SK-N-SH (cell line): ENCODE measurements around the gene UGT1A7. TPM values are rescaled to one million over a fixed set of nuclear protein-coding genes. Genes with fewer than 3 reads are reported as not detected.

Experiments used
- CTCF ChIA-PET: fragments of 300-600, 350-600 bp; formaldehyde crosslinking; extraction: SDS; loops from one replicate; lab custom pipeline; 2021; lab: Yijun Ruan, JAX
- POLR2A ChIA-PET: fragments of 350-600 bp; sonication (Branson Sonifier 250); formaldehyde crosslinking; extraction: SDS; loops from one replicate; lab custom pipeline; 2020; ENCODE audit warnings: antibody characterized with exemption, inconsistent platforms; lab: Yijun Ruan, JAX
- DNase-seq: peaks from one replicate; pipeline ENCODE4 v3.0.0; 2012
- H2AFZ ChIP-seq: fragments of 200-600 bp; sonication (generic); 2 replicates; pipeline ENCODE4 v1.8.1; 2016; ENCODE audit warnings: antibody characterized with exemption, mild to moderate bottlenecking, low read depth
- H3F3A ChIP-seq: fragments of 200-600 bp; sonication (generic); replicated peaks from 2 replicates; pipeline ENCODE3; 2016; ENCODE audit warnings: antibody characterized with exemption, mild to moderate bottlenecking; ENCODE audit not compliant: insufficient read depth
- H3K27ac ChIP-seq, 2 experiments: fragments of 200-500 bp in 1 of 2; fragments of 200-600 bp in 1 of 2; sonication (Bioruptor generic) in 1 of 2; sonication (generic), shearing (Covaris generic) in 1 of 2; 2 replicates each; pipeline versions ENCODE4 v1.5.1 to v1.6.1; 2014 to 2016; ENCODE audit warnings: low read depth in 2 of 2, inconsistent platforms in 1 of 2, low read length in 1 of 2, mild to moderate bottlenecking in 1 of 2, mixed read lengths in 1 of 2
- H3K27me3 ChIP-seq: fragments of 200-600 bp; sonication (generic), shearing (Covaris generic); 2 replicates; pipeline ENCODE4 v1.6.1; 2016; ENCODE audit warnings: mixed run types; ENCODE audit not compliant: insufficient read depth
- H3K36me3 ChIP-seq, 2 experiments: fragments of 200-500 bp in 1 of 2; fragments of 200-600 bp in 1 of 2; sonication (Bioruptor generic) in 1 of 2; sonication (generic) in 1 of 2; replicated peaks in 1 of 2; 2 replicates each; pipeline versions ENCODE3 to v1.5.1; 2014 to 2016; ENCODE audit warnings: low read length in 1 of 2, mild to moderate bottlenecking in 1 of 2; ENCODE audit not compliant: insufficient read depth in 2 of 2, control insufficient read depth in 1 of 2
- H3K4me1 ChIP-seq, 2 experiments: fragments of 200-500 bp in 1 of 2; fragments of 200-600 bp in 1 of 2; sonication (Bioruptor generic) in 1 of 2; sonication (generic), shearing (Covaris generic) in 1 of 2; 2 replicates each; pipeline versions ENCODE4 v1.5.1 to v1.6.1; 2014 to 2016; ENCODE audit warnings: low read depth in 1 of 2, low read length in 1 of 2, mixed run types in 1 of 2; ENCODE audit not compliant: insufficient read depth in 2 of 2, control insufficient read depth in 1 of 2
- H3K4me2 ChIP-seq: fragments of 200-600 bp; sonication (generic), shearing (Covaris generic); 2 replicates; pipeline ENCODE4 v1.6.1; 2017; ENCODE audit warnings: mixed run types
- H3K4me3 ChIP-seq, 2 experiments: fragments of 200-500 bp in 1 of 2; fragments of 200-600 bp in 1 of 2; sonication (Bioruptor generic) in 1 of 2; sonication (generic), shearing (Covaris generic) in 1 of 2; 2 replicates each; pipeline versions ENCODE4 v1.5.1 to v1.8.1; 2014 to 2016; ENCODE audit warnings: low read depth in 2 of 2, inconsistent platforms in 1 of 2, low read length in 1 of 2, mild to moderate bottlenecking in 1 of 2, mixed read lengths in 1 of 2, moderate library complexity in 1 of 2
- H3K79me2 ChIP-seq: fragments of 200-600 bp; sonication (generic); 2 replicates; pipeline ENCODE4 v1.8.1; 2017; ENCODE audit warnings: mild to moderate bottlenecking; ENCODE audit not compliant: insufficient read depth
- H3K9ac ChIP-seq: fragments of 200-600 bp; sonication (generic); 2 replicates; pipeline ENCODE4 v1.6.1; 2017; ENCODE audit warnings: mixed run types
- H3K9me2 ChIP-seq: fragments of 200-600 bp; sonication (generic); 2 replicates; pipeline ENCODE4 v1.6.1; 2017; ENCODE audit warnings: mixed run types
- H3K9me3 ChIP-seq: fragments of 200-600 bp; sonication (generic); 2 replicates; pipeline ENCODE4 v1.6.1; 2017; ENCODE audit warnings: mixed run types, mild to moderate bottlenecking, moderate library complexity
- H4K20me1 ChIP-seq: fragments of 200-600 bp; sonication (generic); 2 replicates; pipeline ENCODE4 v1.6.1; 2017; ENCODE audit warnings: mild to moderate bottlenecking, mixed run types; ENCODE audit not compliant: insufficient read depth
- EZH2phosphoT487 ChIP-seq: fragments of 200-600 bp; sonication (generic); IDR thresholded peaks from 2 replicates; pipeline ENCODE4 v1.6.1; 2017; ENCODE audit warnings: low read depth, mixed run types, mild to moderate bottlenecking, antibody characterized with exemption, moderate library complexity, borderline replicate concordance
- FOXM1 ChIP-seq: IDR thresholded peaks from 2 replicates; pipeline ENCODE4 v1.4.0; 2012; ENCODE audit warnings: low read depth, mild to moderate bottlenecking
- GABPA ChIP-seq: IDR thresholded peaks from 2 replicates; pipeline ENCODE4 v1.4.0; 2012; ENCODE audit warnings: low read depth, mild to moderate bottlenecking
- GATA2 ChIP-seq: sonication (generic); formaldehyde crosslinking; IDR thresholded peaks from 2 replicates; pipeline ENCODE4 v1.5.0; 2020; ENCODE audit warnings: mild to moderate bottlenecking, missing genetic modification reagents
- MXI1 ChIP-seq: IDR thresholded peaks from 2 replicates; pipeline ENCODE4 v1.6.1; 2012; ENCODE audit warnings: mild to moderate bottlenecking, low read depth, low read length, improper control_type of control experiment
- NRF1 ChIP-seq: IDR thresholded peaks from 2 replicates; pipeline ENCODE4 v1.6.1; 2012; ENCODE audit warnings: low read depth, mild to moderate bottlenecking, low read length
- RAD21 ChIP-seq: IDR thresholded peaks from 2 replicates; pipeline ENCODE4 v1.6.1; 2012; ENCODE audit warnings: mild to moderate bottlenecking, low read length
- RCOR1 ChIP-seq: fragments of 150-350 bp; IDR thresholded peaks from 2 replicates; pipeline ENCODE4 v1.6.1; 2017; ENCODE audit warnings: antibody characterized with exemption, low read length
- REST ChIP-seq: IDR thresholded peaks from 2 replicates; pipeline ENCODE4 v1.6.1; 2012; ENCODE audit warnings: mild to moderate bottlenecking, low read depth, low read length, moderate library complexity
- RFX5 ChIP-seq: IDR thresholded peaks from 2 replicates; pipeline ENCODE4 v1.6.1; 2012; ENCODE audit warnings: mild to moderate bottlenecking, improper control_type of control experiment, low read length
- RXRA ChIP-seq: IDR thresholded peaks from 2 replicates; pipeline ENCODE4 v1.4.0; 2012; ENCODE audit warnings: low read depth, mild to moderate bottlenecking, borderline replicate concordance
- SIN3A ChIP-seq: IDR thresholded peaks from 2 replicates; pipeline ENCODE4 v1.6.1; 2012; ENCODE audit warnings: low read depth, mild to moderate bottlenecking, low read length, moderate library complexity, borderline replicate concordance
- SMC3 ChIP-seq: IDR thresholded peaks from 2 replicates; pipeline ENCODE4 v1.6.1; 2012; ENCODE audit warnings: low read depth, low read length, improper control_type of control experiment
- TCF12 ChIP-seq: IDR thresholded peaks from 2 replicates; pipeline ENCODE4 v1.4.0; 2012
- TEAD4 ChIP-seq: IDR thresholded peaks from 2 replicates; pipeline ENCODE4 v1.4.0; 2012; ENCODE audit warnings: mild to moderate bottlenecking, borderline replicate concordance; ENCODE audit not compliant: insufficient read depth
- YY1 ChIP-seq: IDR thresholded peaks from 2 replicates; pipeline ENCODE4 v1.4.0; 2012; ENCODE audit warnings: low read depth, mild to moderate bottlenecking
- WGBS: methylation state at CpG from one replicate; pipeline ENCODE4 v1.1.6; 2017; ENCODE audit warnings: low lambda C conversion rate; 5-methylcytosine and 5-hydroxymethylcytosine counted together
- polyA plus RNA-seq, 3 experiments: library from polyadenylated mRNA; depleted of rRNA; stranded (reverse); fragments of >200 nt; gene quantifications; 2 replicates each; pipeline ENCODE4 v1.2.3, GENCODE V29; 2012
- TF ChIP-seq, protein P1 (sequence below): fragments of 150-350 bp; IDR thresholded peaks from 2 replicates; pipeline ENCODE4 v1.6.1; 2017; ENCODE audit warnings: antibody characterized with exemption, low read length, low read depth, borderline replicate concordance

The UGT1A7 gene
- polyA plus RNA-seq, 1 of the 3 experiments (the other 2 are of a cell fraction) = not detected

GRCh38 chr2:233712611-233713261, 31.0 kb downstream of the UGT1A7 start, which contains the start of gene UGT1A5:
UGT1A5 (plus strand) TSS chr2:233712907; CDS start chr2:233712992, 85 bp downstream.
- no peak within 1 kb of the TSS for H3K9ac ChIP-seq
- no peaks in the 10 kb centered on the region for H3K36me3 ChIP-seq
- DNase-seq = no peak
- peaks cover 2% of the 10 kb centered on the region for H3F3A ChIP-seq
- 59% methylated on average over 9 of the region's 14 CpGs for WGBS
- H3K4me2 ChIP-seq = no peak within 1 kb of the TSS
- peaks cover 0 to 3% of the 10 kb centered on the region in 2 experiments; a peak in 2 of 4 replicates for H3K4me1 ChIP-seq
- H3K4me3 ChIP-seq = no peak within 1 kb of the TSS
- no peaks in the 10 kb centered on the region for H3K79me2 ChIP-seq
- no peaks in the 10 kb centered on the region for H3K9me3 ChIP-seq
- CTCF ChIA-PET = interaction anchor here (0.9 to 2.4 kb wide), 5 partner anchors 15 to 268 kb away, joined by 3 to 12 read pairs (median 4); partner anchors contain the start of gene USP40
- TF ChIP-seq RXRA (no peak), MXI1 (no peak), REST (no peak), TEAD4 (no peak), RAD21 (no peak), FOXM1 (no peak), GABPA (no peak), SMC3 (no peak), NRF1 (no peak), EZH2phosphoT487 (no peak), TCF12 (no peak), RCOR1 (no peak), GATA2 (CRISPR knock-in tag) (no peak), RFX5 (no peak)
- TF ChIP-seq, all 33 proteins: peak for 0
- no peaks in the 10 kb centered on the region; the same call in 1 of the 2 replicates for H3K27me3 ChIP-seq
- no peak within 1 kb of the TSS for H3K27ac ChIP-seq
- no peaks in the 10 kb centered on the region for H3K9me2 ChIP-seq
- no peak within 1 kb of the TSS for H2AFZ ChIP-seq
- no peaks in the 10 kb centered on the region for H4K20me1 ChIP-seq
- POLR2A ChIA-PET = no interaction called here

DNA sequence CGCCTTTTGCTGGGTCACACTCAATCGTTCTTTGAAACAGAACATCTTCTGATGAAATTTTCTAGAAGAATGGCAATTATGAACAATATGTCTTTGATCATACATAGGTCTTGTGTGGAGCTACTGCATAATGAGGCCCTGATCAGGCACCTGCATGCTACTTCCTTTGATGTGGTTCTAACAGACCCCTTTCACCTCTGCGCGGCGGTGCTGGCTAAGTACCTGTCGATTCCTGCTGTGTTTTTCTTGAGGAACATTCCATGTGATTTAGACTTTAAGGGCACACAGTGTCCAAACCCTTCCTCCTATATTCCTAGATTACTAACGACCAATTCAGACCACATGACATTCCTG, 31.5 kb downstream of the UGT1A7 start:
- CTCF ChIA-PET = no interaction called here
- no peak for DNase-seq
- H3K9me3 ChIP-seq = no peaks in the 10 kb centered on the region
- 76% methylated on average over 7 of the region's 7 CpGs for WGBS
- H3K4me3 ChIP-seq = no peak overlapping the region
- no peak overlapping the region for H2AFZ ChIP-seq
- no peaks in the 10 kb centered on the region for H4K20me1 ChIP-seq
- H3K36me3 ChIP-seq = no peaks in the 10 kb centered on the region
- H3F3A ChIP-seq = peaks cover 2% of the 10 kb centered on the region
- no peaks in the 10 kb centered on the region for H3K9me2 ChIP-seq
- TF ChIP-seq GABPA (no peak), TCF12 (no peak), RFX5 (no peak), YY1 (no peak), SIN3A (no peak), EZH2phosphoT487 (no peak), TEAD4 (no peak)
- TF ChIP-seq, protein P1, sequence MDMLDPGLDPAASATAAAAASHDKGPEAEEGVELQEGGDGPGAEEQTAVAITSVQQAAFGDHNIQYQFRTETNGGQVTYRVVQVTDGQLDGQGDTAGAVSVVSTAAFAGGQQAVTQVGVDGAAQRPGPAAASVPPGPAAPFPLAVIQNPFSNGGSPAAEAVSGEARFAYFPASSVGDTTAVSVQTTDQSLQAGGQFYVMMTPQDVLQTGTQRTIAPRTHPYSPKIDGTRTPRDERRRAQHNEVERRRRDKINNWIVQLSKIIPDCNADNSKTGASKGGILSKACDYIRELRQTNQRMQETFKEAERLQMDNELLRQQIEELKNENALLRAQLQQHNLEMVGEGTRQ = no peak
- POLR2A ChIA-PET = no interaction called here
- no peak overlapping the region for H3K4me2 ChIP-seq
- no peak overlapping the region for H3K9ac ChIP-seq
- no peaks in the 10 kb centered on the region for H3K79me2 ChIP-seq
- H3K27me3 ChIP-seq = no peaks in the 10 kb centered on the region; the same call in 1 of the 2 replicates
- no peak overlapping the region for H3K27ac ChIP-seq
- no peaks in the 10 kb centered on the region; a peak in 2 of 4 replicates for H3K4me1 ChIP-seq
